Activated naive CD4-positive, alpha-beta T cell treated with anti-CD3 and anti-CD28 coated beads for 36 hours (primary cell): Measurements from ENCODE around the gene NCOA7. TPM values are rescaled to one million over a fixed set of nuclear protein-coding genes. Genes with fewer than 3 reads are reported as not detected.
"Not testable (repeated sequence)": the region's sequence is repeated elsewhere in the genome, so short reads cannot be mapped to it uniquely, and the experiment has no call there.

Experiments
- CTCF ChIA-PET: fragments of 350-600 bp; sonication (Branson Sonifier 250); formaldehyde crosslinking; loops from one replicate; lab custom pipeline; 2021; ENCODE audit warnings: antibody characterized with exemption; lab: Charles Lee
- DNase-seq: peaks from one replicate; pipeline ENCODE4 v3.0.0-alpha.2; 2020
- H3K27ac Mint-ChIP-seq: one replicate; pipeline ENCODE4 v1.8.0; 2021; ENCODE audit warnings: mild to moderate bottlenecking, mixed read lengths
- H3K27me3 Mint-ChIP-seq: one replicate; pipeline ENCODE4 v1.8.0; 2021; ENCODE audit warnings: low read depth, mixed read lengths
- H3K36me3 Mint-ChIP-seq: one replicate; pipeline ENCODE4 v1.8.0; 2021; ENCODE audit warnings: low read depth, mixed read lengths
- H3K4me1 Mint-ChIP-seq: one replicate; pipeline ENCODE4 v1.8.0; 2021; ENCODE audit warnings: low read depth, mixed read lengths
- H3K4me3 Mint-ChIP-seq: one replicate; pipeline ENCODE4 v1.8.0; 2021; ENCODE audit warnings: mild to moderate bottlenecking, moderate library complexity, mixed read lengths
- H3K9me3 Mint-ChIP-seq: one replicate; pipeline ENCODE4 v1.8.0; 2021; ENCODE audit warnings: mixed read lengths
- intact Hi-C: fragments of 100-400 bp; cut with micrococcal nuclease; formaldehyde crosslinking; loops from one replicate; pipeline ENCODE4 v1.15.1; 2023
- total RNA-seq, 2 experiments: library from RNA; stranded (reverse); gene quantifications; one replicate each; pipeline ENCODE4 v1.2.3, GENCODE V29; 2021

Gene NCOA7
- total RNA-seq, 2 experiments from 2014 or later, result 39.2 to 43.1 TPM

GRCh38 chr6:125794342-125795137, 3.8 kb downstream of the NCOA7 start:
- DNase-seq, result no peak
- Mint-ChIP-seq H3K4me3 (no peak overlapping the region), H3K4me1 (peaks cover 51% of the 10 kb centered on the region), H3K27ac (no peak overlapping the region), H3K9me3 (no peaks in the 10 kb centered on the region), H3K27me3 (no peaks in the 10 kb centered on the region), H3K36me3 (peaks cover 8% of the 10 kb centered on the region)
- intact Hi-C loops, result loop anchor here (1.0 to 5.0 kb wide), 3 partner anchors 13 to 1473 kb away; partner anchors contain the start of gene RNF146
- CTCF ChIA-PET, result interaction anchor here (0.7 to 2.0 kb wide), 9 partner anchors 13 to 193 kb away, joined by 3 to 7 read pairs (median 3); partner anchors contain the start of gene HINT3

GRCh38 chr6:125795301-125795700, 4.5 kb downstream of the NCOA7 start:
- peaks cover 48% of the 10 kb centered on the region for H3K4me1 Mint-ChIP-seq
- H3K9me3 Mint-ChIP-seq, result no peaks in the 10 kb centered on the region
- no peak for DNase-seq
- CTCF ChIA-PET, result interaction anchor here (1.0 to 1.3 kb wide), 4 partner anchors 14 to 161 kb away, joined by 3 to 4 read pairs (median 3); partner anchors contain the start of gene HINT3
- intact Hi-C loops, result no loop called here
- H3K4me3 Mint-ChIP-seq, result no peak overlapping the region
- no peak overlapping the region for H3K27ac Mint-ChIP-seq
- no peaks in the 10 kb centered on the region for H3K27me3 Mint-ChIP-seq
- H3K36me3 Mint-ChIP-seq, result peaks cover 9% of the 10 kb centered on the region

DNA sequence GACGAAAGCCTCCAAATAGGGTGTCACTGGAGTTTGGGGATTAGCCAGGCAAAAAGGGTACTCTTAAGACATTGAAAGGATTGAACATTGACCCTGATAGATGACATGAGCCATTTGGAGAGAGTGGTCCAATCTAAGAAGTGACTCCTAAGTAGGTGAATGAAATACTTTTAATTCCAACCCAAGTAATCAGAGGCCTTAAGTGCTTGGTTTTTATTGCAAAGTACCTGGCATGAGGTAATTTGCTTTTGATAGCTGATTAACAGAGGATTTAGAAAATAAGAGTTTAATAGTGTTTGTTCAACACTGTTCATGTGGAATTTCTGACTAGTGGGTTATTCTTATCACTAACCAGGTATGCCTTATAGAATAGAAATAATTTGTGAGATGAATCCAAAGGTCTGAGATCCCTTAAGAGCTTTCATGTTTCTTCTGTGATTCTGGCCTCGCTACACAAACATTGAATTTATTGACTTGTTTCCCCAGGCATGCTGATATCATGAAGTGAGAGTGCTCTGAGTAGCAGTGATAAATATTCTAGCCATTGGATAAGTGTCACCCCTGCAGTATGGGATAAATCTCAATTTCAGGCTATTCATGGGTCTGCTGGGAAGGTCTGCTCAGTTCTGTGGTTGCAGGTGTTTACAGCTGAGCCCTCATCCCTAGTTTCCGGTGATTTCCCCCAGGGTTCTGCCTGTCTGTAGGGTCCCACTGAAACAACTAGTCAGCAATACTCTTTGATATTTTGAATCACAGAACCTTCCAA, 6.5 kb downstream of the NCOA7 start:
- Mint-ChIP-seq H3K27me3 (no peaks in the 10 kb centered on the region), H3K4me1 (peaks cover 41% of the 10 kb centered on the region), H3K36me3 (peaks cover 14% of the 10 kb centered on the region), H3K27ac (no peak overlapping the region), H3K9me3 (no peaks in the 10 kb centered on the region), H3K4me3 (no peak overlapping the region)
- CTCF ChIA-PET, result interaction anchor here (0.9 kb wide), 1 partner anchor 13 kb away, joined by 3 read pairs; no protein-coding TSS in a partner anchor
- DNase-seq, result no peak
- intact Hi-C loops, result no loop called here

- Mint-ChIP-seq H3K9me3 (no peaks in the 10 kb centered on the region), H3K27me3 (no peaks in the 10 kb centered on the region), H3K4me3 (no peak overlapping the region), H3K4me1 (peaks cover 41% of the 10 kb centered on the region), H3K36me3 (peaks cover 17% of the 10 kb centered on the region), H3K27ac (no peak overlapping the region)
- DNase-seq, result no peak
- intact Hi-C loops, result no loop called here
- CTCF ChIA-PET, result interaction anchor here (0.9 kb wide), 1 partner anchor 12 kb away, joined by 3 read pairs; no protein-coding TSS in a partner anchor
These were observed 7.2 kb downstream of the NCOA7 start for GRCh38 chr6:125797886-125798444.

DNA sequence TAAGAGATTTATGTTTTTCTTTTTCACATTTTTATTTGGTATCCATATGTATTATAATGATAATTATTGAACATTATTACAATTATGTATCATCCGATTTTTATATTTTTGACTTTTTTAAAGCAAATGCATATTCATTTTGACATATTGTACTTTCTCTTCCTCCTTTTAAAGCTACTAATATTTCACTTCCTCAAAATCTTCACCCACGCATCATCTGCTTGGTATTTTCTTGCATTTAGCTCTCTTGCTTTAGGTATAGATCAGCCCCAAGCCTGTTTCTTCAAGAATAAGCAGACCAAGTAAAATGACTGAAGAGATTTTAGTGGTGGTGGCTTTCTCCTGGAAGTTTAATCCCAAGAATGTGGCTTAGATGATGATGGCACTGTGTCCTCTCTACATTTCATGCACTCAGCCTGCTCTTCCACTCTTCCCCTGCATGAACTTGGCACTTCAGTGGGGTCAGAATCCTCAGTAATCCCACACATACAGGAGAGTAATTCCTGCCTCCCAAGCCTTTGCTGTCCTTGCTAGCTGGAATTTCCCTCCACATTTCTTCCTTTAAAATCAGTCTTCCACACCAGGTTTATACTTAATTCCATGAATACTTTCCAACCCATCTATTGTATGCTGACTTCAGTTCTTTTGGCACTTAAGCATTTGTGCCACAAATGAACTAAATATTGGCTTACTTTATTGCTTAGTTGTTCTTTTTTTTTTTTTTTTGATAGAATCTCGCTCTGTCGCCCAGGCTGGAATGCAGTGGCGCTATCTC, 8.2 kb downstream of the NCOA7 start:
- Mint-ChIP-seq H3K27ac (no peak overlapping the region), H3K4me1 (peaks cover 40% of the 10 kb centered on the region), H3K36me3 (peaks cover 19% of the 10 kb centered on the region), H3K4me3 (no peak overlapping the region), H3K9me3 (no peaks in the 10 kb centered on the region), H3K27me3 (no peaks in the 10 kb centered on the region)
- CTCF ChIA-PET, result interaction anchor here (1.3 kb wide), 2 partner anchors 59 to 154 kb away, joined by 3 to 4 read pairs; no protein-coding TSS in a partner anchor
- intact Hi-C loops, result no loop called here
- DNase-seq, result no peak

GRCh38 chr6:125802383-125802782, 11.6 kb downstream of the NCOA7 start:
- Mint-ChIP-seq H3K4me3 (no peak overlapping the region), H3K27ac (no peak overlapping the region), H3K4me1 (peaks cover 49% of the 10 kb centered on the region), H3K36me3 (peaks cover 21% of the 10 kb centered on the region), H3K9me3 (no peaks in the 10 kb centered on the region), H3K27me3 (no peaks in the 10 kb centered on the region)
- intact Hi-C loops, result loop anchor here (10.0 kb wide), 2 partner anchors 1622 to 1682 kb away; no protein-coding TSS in a partner anchor
- CTCF ChIA-PET, result interaction anchor here (0.8 to 1.2 kb wide), 3 partner anchors 9 to 104 kb away, joined by 3 to 5 read pairs (median 3); no protein-coding TSS in a partner anchor
- no peak for DNase-seq

DNA sequence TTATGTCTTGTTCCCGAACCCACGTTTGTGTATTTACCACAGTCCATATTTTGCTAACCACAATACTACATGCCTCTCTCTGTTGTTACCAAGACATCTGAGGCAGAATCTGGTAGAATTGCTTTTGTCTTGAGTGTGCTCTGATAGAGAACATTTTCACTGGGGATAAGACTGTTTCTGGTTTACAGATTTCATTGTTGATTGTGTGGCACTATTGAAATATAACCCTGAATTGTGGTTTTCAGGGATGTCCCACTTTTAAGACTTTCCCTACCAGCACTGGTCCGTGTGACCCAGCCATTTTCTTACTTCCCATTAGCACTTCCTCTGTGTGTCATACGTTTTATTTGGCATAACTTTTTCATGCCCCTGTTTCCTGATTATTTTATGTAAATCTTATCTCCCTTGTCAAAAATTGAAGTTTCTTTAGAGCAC, 12.2 kb downstream of the NCOA7 start:
- H3K36me3 Mint-ChIP-seq, result peaks cover 25% of the 10 kb centered on the region
- H3K9me3 Mint-ChIP-seq, result no peaks in the 10 kb centered on the region
- H3K4me3 Mint-ChIP-seq, result no peak overlapping the region
- H3K27me3 Mint-ChIP-seq, result no peaks in the 10 kb centered on the region
- intact Hi-C loops, result loop anchor here (10.0 kb wide), 2 partner anchors 1622 to 1682 kb away; no protein-coding TSS in a partner anchor
- CTCF ChIA-PET, result interaction anchor here (1.2 kb wide), 2 partner anchors 10 to 11 kb away, joined by 3 to 5 read pairs; no protein-coding TSS in a partner anchor
- peaks cover 51% of the 10 kb centered on the region for H3K4me1 Mint-ChIP-seq
- no peak overlapping the region for H3K27ac Mint-ChIP-seq
- no peak for DNase-seq

- CTCF ChIA-PET, result interaction anchor here (1.2 to 1.3 kb wide), 2 partner anchors 12 to 14 kb away, joined by 4 read pairs; no protein-coding TSS in a partner anchor
- Mint-ChIP-seq H3K4me3 (no peak overlapping the region), H3K4me1 (peaks cover 63% of the 10 kb centered on the region), H3K27me3 (no peaks in the 10 kb centered on the region), H3K27ac (no peak overlapping the region), H3K36me3 (peaks cover 30% of the 10 kb centered on the region), H3K9me3 (no peaks in the 10 kb centered on the region)
- DNase-seq, result peak; percentile 67
- intact Hi-C loops, result loop anchor here (1.0 to 10.0 kb wide), 5 partner anchors 12 to 1681 kb away; no protein-coding TSS in a partner anchor
These were observed 13.5 kb downstream of the NCOA7 start for GRCh38 chr6:125804264-125804663.

DNA sequence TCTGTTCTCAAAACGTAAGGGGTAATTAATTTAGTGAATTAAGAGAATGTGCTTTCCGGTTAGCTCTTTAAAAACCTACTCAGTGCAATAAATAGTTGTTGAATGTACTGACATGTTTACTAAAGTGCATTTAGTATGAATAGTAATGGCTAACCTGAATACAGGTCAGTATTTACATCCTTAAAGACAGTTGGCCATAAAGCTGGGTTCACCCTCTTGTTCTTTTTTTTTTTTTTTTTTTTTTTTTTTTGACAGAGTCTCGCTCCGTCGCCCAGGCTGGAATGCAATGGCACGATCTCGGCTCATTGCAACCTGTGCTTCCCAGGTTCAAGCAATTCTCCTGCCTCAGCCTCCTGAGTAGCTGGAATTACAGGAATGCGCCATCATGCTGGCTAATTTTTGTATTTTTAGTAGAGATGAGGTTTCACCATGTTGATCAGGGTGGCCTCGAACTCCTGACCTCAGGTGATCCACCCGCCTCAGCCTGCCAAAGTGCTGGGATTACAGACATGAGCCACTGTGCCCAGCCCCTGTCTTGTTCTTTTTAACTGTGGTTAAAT, 14.2 kb downstream of the NCOA7 start:
- Mint-ChIP-seq H3K4me1 (peaks cover 63% of the 10 kb centered on the region), H3K36me3 (peaks cover 27% of the 10 kb centered on the region)
- CTCF ChIA-PET, result interaction anchor here (0.7 to 1.3 kb wide), 3 partner anchors 13 to 23 kb away, joined by 3 to 4 read pairs (median 4); no protein-coding TSS in a partner anchor
- H3K4me3 Mint-ChIP-seq, H3K9me3 Mint-ChIP-seq, H3K27ac Mint-ChIP-seq, DNase-seq, H3K27me3 Mint-ChIP-seq: not testable (repeated sequence)
- intact Hi-C loops, result loop anchor here (1.0 to 10.0 kb wide), 5 partner anchors 13 to 1680 kb away; no protein-coding TSS in a partner anchor

DNA sequence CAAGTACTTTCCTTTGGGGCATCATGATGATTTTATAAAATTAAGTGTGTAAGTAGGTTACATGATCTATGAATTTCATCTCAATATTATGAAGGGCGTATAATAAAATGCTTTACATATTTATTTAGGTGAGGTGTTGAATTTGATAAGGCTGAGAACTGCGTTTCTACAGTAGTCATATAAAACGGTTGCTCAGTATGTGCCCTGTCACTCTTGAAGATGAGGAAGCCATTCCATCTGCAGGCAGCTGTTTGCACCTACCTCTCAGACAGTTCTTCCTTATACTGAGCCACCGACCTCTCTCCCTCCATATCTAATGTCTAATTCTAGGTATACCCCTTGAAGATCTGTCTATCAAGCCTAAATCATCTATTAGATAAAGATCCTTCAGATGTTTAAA, 16.1 kb downstream of the NCOA7 start:
- no peak for DNase-seq
- Mint-ChIP-seq H3K4me3 (no peak overlapping the region), H3K27ac (no peak overlapping the region), H3K27me3 (no peaks in the 10 kb centered on the region), H3K9me3 (no peaks in the 10 kb centered on the region), H3K4me1 (peaks cover 72% of the 10 kb centered on the region), H3K36me3 (peaks cover 24% of the 10 kb centered on the region)
- intact Hi-C loops, result loop anchor here (1.0 to 10.0 kb wide), 6 partner anchors 13 to 1678 kb away; partner anchors contain the start of gene HINT3
- CTCF ChIA-PET, result interaction anchor here (1.1 to 2.6 kb wide), 5 partner anchors 9 to 149 kb away, joined by 3 to 23 read pairs (median 5); partner anchors contain the start of genes HINT3 and NCOA7
